ENCODE measurements around the gene CDC14B. TPM values are rescaled to one million over a fixed set of nuclear protein-coding genes. Genes with fewer than 3 reads are reported as not detected.
A peak's percentile ranks its signal among the peaks of the same experiment; 100 is the strongest.

Gene CDC14B
- polyA plus RNA-seq, 1 donor: 13.5 TPM

- DNase-seq (ENCODE audit: low read depth): no peak
These were observed 134.4 kb downstream of the CDC14B start for GRCh38 chr9:96485280-96485679.

- DNase-seq (ENCODE audit: low read depth): no peak
These were observed 135.1 kb downstream of the CDC14B start for GRCh38 chr9:96484521-96484931.

DNA sequence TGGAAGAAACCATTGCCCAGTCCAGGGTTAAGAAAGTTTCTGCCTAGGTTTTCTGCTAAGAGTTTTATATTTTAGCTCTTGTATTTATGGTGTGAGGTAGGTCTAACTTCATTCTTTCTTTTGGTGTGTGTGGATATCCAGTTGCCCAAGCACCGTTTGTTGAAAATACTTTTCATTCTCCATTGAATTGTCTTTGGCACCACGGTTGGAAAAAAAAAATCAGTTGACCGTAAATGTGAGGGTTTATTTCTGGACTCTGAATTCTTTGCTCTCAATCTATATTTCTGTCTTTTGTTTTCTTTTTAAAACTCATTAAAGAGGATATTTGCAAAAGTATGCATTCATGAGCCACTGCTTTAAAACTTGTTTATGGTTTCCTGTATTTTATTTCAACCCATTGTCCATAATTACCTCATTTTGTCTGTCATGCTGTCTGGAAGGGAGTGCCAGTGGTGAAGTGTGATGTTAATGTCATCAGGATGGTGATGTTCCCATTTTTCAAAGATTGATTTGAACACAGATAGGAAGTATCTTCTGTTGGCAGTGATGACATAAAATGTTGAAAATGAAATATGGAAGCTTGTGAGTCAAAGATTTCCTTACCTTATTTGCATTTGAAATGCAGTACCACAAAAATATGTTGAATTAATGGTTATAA lies 135.8 kb downstream of the CDC14B start:
- no peak for DNase-seq (ENCODE audit: low read depth)

GRCh38 chr9:96483197-96483596 lies 136.4 kb downstream of the CDC14B start:
- no peak for DNase-seq (ENCODE audit: low read depth)

GRCh38 chr9:96482476-96482875 lies 137.2 kb downstream of the CDC14B start:
- DNase-seq (ENCODE audit: low read depth): no peak

GRCh38 chr9:96480736-96481135 lies 138.9 kb downstream of the CDC14B start:
- no peak for DNase-seq (ENCODE audit: low read depth)

- no peak for DNase-seq (ENCODE audit: low read depth)
These were observed 140.7 kb downstream of the CDC14B start for GRCh38 chr9:96478829-96479371.

DNA sequence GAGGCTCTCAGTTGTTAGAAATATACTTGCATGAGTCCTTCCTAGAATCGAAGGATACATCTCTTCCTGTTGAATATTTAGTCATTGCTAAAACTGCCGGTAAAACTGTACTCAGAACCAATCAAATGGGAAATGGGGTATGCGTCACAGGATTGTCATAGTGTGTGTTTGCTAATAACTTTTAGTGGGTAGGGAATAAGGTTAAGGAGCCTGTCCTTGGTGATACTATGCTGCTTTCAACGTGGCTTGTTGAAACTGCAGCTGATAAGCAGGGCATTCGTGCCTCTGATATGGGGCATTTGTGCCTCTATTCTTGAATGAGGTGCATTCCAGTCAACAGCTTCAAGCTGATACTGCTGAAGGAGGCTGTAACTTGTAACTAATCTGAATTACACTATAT lies 143.1 kb downstream of the CDC14B start:
- DNase-seq (ENCODE audit: low read depth): no peak

DNA sequence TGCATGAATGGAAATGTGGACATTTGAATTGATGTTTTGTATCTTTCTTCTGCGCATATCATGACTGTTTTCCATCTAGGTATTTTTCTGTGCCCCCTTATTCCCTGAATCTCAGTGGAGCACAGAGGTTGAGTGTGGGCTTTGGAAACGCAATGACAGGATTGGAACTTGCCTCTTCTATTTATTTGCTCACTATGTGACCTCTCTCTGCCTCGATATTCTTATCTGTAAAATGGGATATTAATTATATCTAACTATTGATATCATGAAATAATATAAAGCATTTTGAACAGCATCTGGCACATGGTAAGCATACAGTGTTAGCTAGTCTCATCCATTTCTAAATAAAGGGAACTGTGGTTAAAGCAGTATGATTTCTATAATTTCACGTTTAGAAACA lies 143.6 kb downstream of the CDC14B start:
- DNase-seq (ENCODE audit: low read depth): no peak

DNA sequence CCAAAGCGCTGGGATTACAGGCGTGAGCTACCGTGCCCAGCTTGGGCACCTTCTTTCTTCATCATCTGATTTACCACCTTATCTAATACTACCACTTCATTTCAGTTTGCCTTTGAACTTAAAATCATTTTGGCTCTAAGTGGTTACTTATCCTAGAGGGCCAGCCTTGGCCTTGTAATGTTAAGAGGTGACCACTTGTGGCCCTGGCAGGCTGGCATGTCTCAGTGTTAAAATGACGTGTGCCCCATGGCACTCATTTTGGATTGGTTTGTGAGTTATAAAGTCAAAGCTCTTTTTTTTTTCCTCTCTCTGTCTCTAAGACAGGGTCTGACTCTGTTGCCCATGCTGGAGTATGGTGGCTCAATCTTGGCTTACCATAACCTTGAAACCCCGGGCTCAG lies 151.9 kb downstream of the CDC14B start:
- DNase-seq (ENCODE audit: low read depth): no peak

GRCh38 chr9:96464426-96464825 lies 155.2 kb downstream of the CDC14B start:
- no peak for DNase-seq (ENCODE audit: low read depth)

DNA sequence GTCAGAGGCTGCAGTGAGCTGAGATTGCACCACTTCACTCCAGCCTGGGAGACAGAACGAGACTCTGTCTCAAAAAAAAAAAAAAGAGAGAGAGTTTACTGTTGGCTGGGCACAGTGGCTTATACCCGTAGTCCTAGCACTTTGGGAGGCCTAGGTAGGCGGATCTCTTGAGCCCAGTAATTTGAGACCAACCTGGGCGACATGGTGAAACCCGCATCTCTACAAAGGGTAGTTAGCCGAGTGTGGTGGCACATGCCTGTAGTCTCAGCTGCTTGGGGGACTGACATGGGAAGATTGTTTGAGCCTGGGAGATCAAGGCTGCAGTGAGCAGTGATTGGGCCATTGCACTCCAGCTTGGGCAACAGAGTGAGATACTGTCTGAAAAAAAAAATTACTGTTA lies 157.1 kb downstream of the CDC14B start:
- DNase-seq (ENCODE audit: low read depth): no peak

DNA sequence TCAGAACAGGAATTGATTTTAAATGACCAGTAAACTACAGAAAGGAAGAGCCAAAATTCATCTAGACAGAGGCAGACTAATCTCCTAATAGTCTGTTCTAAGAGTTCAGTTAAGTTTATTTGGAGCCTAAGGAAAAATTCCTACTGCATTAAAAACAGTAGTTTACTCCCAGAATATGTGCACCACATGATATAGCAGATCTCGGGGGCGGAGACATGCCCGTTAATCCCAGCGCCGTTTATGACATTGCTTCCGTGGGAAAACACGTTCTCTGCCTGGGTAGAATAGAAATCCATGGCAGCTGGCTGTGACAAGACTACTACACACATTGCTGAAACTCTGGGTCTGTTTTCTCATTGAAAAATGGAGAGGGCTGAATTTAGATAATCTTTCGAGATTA lies 158.3 kb downstream of the CDC14B start:
- DNase-seq (ENCODE audit: low read depth): no peak

- no peak for DNase-seq (ENCODE audit: low read depth)
These were observed 158.8 kb downstream of the CDC14B start for GRCh38 chr9:96460882-96461281.

DNA sequence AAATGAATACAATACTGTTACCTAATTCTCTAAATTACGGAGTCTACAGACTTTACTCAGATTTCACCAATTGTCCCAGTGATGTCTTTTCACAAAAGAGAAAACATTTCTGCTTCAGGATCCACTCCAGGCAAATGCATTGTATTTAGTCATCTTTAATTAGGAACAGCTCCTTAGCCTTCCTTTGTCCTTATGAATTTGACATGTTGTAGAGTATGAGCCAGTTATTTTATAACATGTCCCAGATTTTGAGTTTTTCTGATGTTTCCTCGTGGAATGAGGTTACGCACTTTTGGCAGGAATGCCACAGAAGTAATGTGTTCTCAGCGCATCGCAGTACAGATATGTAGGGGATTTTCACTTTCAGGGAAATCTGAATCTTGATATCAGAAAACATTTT lies 159.2 kb downstream of the CDC14B start:
- DNase-seq (ENCODE audit: low read depth): peak; percentile 11

GRCh38 chr9:96459268-96460007 lies 160.2 kb downstream of the CDC14B start:
- DNase-seq (ENCODE audit: low read depth): no peak

DNA sequence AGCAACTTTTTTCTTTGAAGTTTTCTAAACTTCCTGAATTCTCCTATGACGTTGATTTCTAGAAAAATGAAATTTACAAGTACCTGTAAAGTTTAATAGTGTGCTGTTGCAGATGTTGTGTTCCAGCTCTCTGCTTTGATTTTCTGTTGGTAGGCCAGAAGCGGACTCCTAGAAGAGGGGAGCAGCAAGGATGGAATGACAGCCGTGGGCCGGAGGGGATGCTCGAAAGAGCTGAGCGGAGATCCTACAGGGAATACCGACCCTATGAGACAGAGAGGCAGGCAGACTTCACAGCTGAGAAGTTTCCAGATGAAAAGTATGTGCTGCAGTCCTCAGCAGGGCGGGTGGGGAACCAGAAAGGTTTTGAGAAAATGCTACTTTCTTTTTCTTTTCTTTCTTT lies 161.4 kb downstream of the CDC14B start:
- DNase-seq (ENCODE audit: low read depth): no peak

- DNase-seq (ENCODE audit: low read depth): no peak
These were observed 162.4 kb downstream of the CDC14B start for GRCh38 chr9:96457266-96457665.

- DNase-seq (ENCODE audit: low read depth): peak; percentile 20
These were observed 166.0 kb downstream of the CDC14B start for GRCh38 chr9:96453625-96454024.

DNA sequence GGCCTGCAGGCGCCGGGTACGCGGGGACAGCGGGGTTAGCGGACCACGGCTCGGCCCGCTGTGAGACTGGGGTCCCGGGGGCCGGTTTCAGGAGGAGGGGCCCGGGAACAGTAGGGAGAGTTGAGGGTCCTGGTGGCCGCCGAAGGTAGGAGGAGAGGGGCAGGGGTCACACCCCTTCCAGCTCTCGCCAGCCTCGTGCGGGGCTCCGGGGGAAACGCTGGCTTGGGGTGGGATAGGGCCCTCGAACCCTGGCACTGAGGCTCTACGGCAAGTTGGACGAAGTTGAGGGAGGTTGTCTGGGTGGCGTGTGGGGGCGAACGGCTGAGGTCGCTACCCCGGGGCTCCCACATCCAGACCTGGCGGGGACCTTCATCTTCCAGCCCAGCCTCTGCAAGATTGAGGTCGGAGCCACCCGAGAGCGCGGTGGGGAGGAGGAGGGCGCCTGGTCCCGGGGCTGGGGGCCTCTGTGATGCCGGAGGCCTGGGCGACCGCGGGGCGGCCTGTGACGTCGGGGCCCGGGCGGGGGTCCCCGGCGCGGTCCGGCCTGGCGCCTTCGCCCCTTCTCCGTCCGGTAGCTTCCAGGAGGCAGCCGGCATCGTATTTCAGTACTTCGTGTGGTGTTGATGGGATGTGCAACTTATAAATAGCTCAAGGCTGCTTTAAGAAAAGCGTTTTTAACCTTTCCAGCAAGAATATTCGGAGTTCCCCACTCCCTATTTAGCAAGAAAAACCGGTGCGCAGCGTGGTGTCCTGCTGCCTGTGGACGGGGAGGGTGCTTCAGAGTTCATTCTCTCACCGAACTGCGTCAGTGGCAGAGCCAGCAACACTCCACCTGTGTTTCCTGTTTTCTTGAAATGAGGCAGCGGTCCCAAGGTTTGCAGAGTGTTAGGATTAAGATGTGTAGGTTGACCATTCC lies 168.8 kb downstream of the CDC14B start:
- no peak for DNase-seq (ENCODE audit: low read depth)
